Testis (tissue), 2 donors: ENCODE data around the gene GRM7.

Experiments used
- CTCF ChIP-seq, 3 experiments: fragments of 450-650 bp in 2 of 3; fragments of 200-600 bp in 1 of 3; sonication (generic) in 1 of 3; IDR thresholded peaks; one replicate each; pipeline ENCODE4 v1.5.1; 2016 to 2019; ENCODE audit warnings: antibody characterized with exemption in 3 of 3, mild to moderate bottlenecking in 2 of 3, moderate library complexity in 1 of 3
- POLR2A ChIP-seq: fragments of 450-650 bp; IDR thresholded peaks from one replicate; pipeline ENCODE4 v1.6.1; 2017; ENCODE audit warnings: antibody characterized with exemption, mild to moderate bottlenecking, moderate library complexity

GRCh38 chr3:7713724-7714123, 852.8 kb downstream of the GRM7 start:
- TF ChIP-seq CTCF (IDR thresholded peaks at IDR 0.05) (no peak), POLR2A (no peak)
